GM21576 (cell line): ENCODE measurements around the gene GIPC1.

Source experiments
- ATAC-seq: cut with Tn5 transposase; IDR thresholded peaks from one replicate; pipeline ENCODE4 v1.9.1; 2021; ENCODE audit warnings: mild to moderate bottlenecking, moderate library complexity; ENCODE audit not compliant: unreplicated experiment

Gene GIPC1

GRCh38 chr19:14495672-14496028, 277 bp downstream of the GIPC1 start:
- ATAC-seq = no peak

GRCh38 chr19:14494910-14495671, 836 bp downstream of the GIPC1 start:
- no peak for ATAC-seq

GRCh38 chr19:14494411-14494810, 1.5 kb downstream of the GIPC1 start:
- no peak for ATAC-seq

- no peak for ATAC-seq
Measured at GRCh38 chr19:14492756-14493337, 3.1 kb downstream of the GIPC1 start.

- no peak for ATAC-seq
Measured at GRCh38 chr19:14487370-14488125, 8.4 kb downstream of the GIPC1 start.

GRCh38 chr19:14482172-14482941, 13.6 kb downstream of the GIPC1 start:
- ATAC-seq = no peak

- ATAC-seq = no peak
Measured at GRCh38 chr19:14480700-14481079, 15.2 kb downstream of the GIPC1 start.

GRCh38 chr19:14479975-14480699, 15.8 kb downstream of the GIPC1 start:
- no peak for ATAC-seq

- no peak for ATAC-seq
Measured at GRCh38 chr19:14479309-14479974, 16.5 kb downstream of the GIPC1 start.

GRCh38 chr19:14478113-14478545, 17.8 kb downstream of the GIPC1 start:
- ATAC-seq = no peak

GRCh38 chr19:14477418-14478112, 18.4 kb downstream of the GIPC1 start:
- ATAC-seq = no peak

GRCh38 chr19:14476673-14477401, 19.1 kb downstream of the GIPC1 start:
- no peak for ATAC-seq

GRCh38 chr19:14476327-14476672, 19.6 kb downstream of the GIPC1 start:
- ATAC-seq = no peak

- no peak for ATAC-seq
Measured at GRCh38 chr19:14475251-14476073, 20.5 kb downstream of the GIPC1 start, which contains the start of gene PTGER1. TSS of gene PTGER1 (minus strand) at chr19:14475354. CDS start at chr19:14474320, 1,034 bp downstream.

GRCh38 chr19:14474827-14475226, 21.1 kb downstream of the GIPC1 start:
- ATAC-seq = no peak

GRCh38 chr19:14473978-14474578, 21.8 kb downstream of the GIPC1 start:
- ATAC-seq = no peak
